DND-41 (cell line): ENCODE data around the gene GABRP.

Experiments
- ATAC-seq: fragments of 200-7000 bp; cut with Tn5 transposase; 3 replicates; pipeline ENCODE4 v1.9.1; 2021; ENCODE audit warnings: low read depth; ENCODE audit not compliant: insufficient read depth
- DNase-seq: peaks from one replicate; pipeline ENCODE4 v3.0.0-alpha.2; 2020
- H2AFZ ChIP-seq: 2 replicates; pipeline ENCODE4 v1.6.0; 2012; ENCODE audit warnings: low read depth, low read length
- H3K27ac ChIP-seq: 2 replicates; pipeline ENCODE4 v1.5.1; 2012; ENCODE audit warnings: low read length, inconsistent platforms
- H3K27me3 ChIP-seq: fragments of 200-600 bp; sonication (generic); 2 replicates; pipeline ENCODE4 v1.6.0; 2012; ENCODE audit warnings: low read length, mild to moderate bottlenecking, inconsistent platforms; ENCODE audit not compliant: insufficient read depth, poor library complexity
- H3K36me3 ChIP-seq: 2 replicates; pipeline ENCODE4 v1.5.1; 2012; ENCODE audit warnings: low read length, inconsistent platforms; ENCODE audit not compliant: insufficient read depth
- H3K4me1 ChIP-seq: 2 replicates; pipeline ENCODE4 v1.5.1; 2012; ENCODE audit warnings: mild to moderate bottlenecking, low read length; ENCODE audit not compliant: insufficient read depth
- H3K4me2 ChIP-seq: 2 replicates; pipeline ENCODE4 v1.6.0; 2012; ENCODE audit warnings: mild to moderate bottlenecking, moderate library complexity, low read length, inconsistent platforms; ENCODE audit not compliant: insufficient read depth
- H3K4me3 ChIP-seq, 2 experiments: fragments of 200-600 bp in 1 of 2; shearing (Covaris generic) in 1 of 2; 2 replicates each; pipeline ENCODE4 v1.5.1; 2012 to 2016; ENCODE audit warnings: inconsistent platforms in 2 of 2, low read length in 2 of 2, mild to moderate bottlenecking in 2 of 2, low read depth in 1 of 2, moderate library complexity in 1 of 2
- H3K79me2 ChIP-seq: 2 replicates; pipeline ENCODE4 v1.6.0; 2012; ENCODE audit warnings: low read length, inconsistent platforms; ENCODE audit not compliant: insufficient read depth
- H3K9ac ChIP-seq: 2 replicates; pipeline ENCODE4 v1.6.0; 2012; ENCODE audit warnings: low read depth, mild to moderate bottlenecking, inconsistent platforms, low read length, moderate library complexity
- H3K9me3 ChIP-seq: 2 replicates; pipeline ENCODE4 v1.5.1; 2012; ENCODE audit warnings: low read length, moderate library complexity, mild to moderate bottlenecking, inconsistent platforms; ENCODE audit not compliant: insufficient read depth, severe bottlenecking
- H4K20me1 ChIP-seq: 2 replicates; pipeline ENCODE4 v1.6.0; 2012; ENCODE audit warnings: low read length; ENCODE audit not compliant: insufficient read depth
- EZH2 ChIP-seq: IDR thresholded peaks from 3 replicates; pipeline ENCODE4 v1.6.1; 2012; ENCODE audit warnings: borderline replicate concordance, low read depth, mild to moderate bottlenecking, moderate library complexity, low read length, inconsistent platforms; ENCODE audit not compliant: severe bottlenecking
- TF ChIP-seq, protein P1 (sequence below): IDR thresholded peaks from 2 replicates; pipeline ENCODE4 v1.5.1; 2012; ENCODE audit warnings: borderline replicate concordance, low read length, moderate library complexity, mild to moderate bottlenecking; ENCODE audit not compliant: poor library complexity, severe bottlenecking; ENCODE audit errors: extremely low read depth

Gene GABRP

DNA sequence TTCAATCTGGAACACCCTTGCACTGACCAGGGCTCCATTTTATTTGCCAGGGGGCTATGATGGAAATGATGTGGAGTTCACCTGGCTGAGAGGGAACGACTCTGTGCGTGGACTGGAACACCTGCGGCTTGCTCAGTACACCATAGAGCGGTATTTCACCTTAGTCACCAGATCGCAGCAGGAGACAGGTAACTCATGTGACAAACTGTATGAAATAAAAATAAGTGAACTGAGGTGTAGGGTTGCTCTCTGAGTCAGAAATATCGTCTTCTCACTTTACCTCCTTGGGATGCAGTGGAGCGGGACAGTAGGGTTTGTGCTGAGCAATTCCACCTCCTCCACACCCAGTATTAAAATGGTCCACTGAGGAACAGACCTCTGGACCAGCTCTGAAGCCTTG lies 22.1 kb downstream of the GABRP start:
- H3K9ac ChIP-seq, result no peak overlapping the region
- no peak for ATAC-seq

DNA sequence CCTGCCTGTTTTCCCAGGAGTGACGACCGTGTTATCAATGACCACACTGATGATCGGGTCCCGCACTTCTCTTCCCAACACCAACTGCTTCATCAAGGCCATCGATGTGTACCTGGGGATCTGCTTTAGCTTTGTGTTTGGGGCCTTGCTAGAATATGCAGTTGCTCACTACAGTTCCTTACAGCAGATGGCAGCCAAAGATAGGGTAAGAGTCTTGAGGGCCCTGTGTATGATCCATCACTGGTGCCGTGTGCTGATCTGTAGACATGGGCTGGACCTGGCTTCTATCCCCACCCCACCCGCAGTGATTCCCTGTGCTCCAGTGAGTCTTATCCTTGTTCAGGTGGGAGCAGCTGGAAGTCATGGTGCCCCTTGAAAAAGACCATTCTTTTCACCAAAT lies 26.0 kb downstream of the GABRP start:
- Histone ChIP-seq H4K20me1 (no peaks in the 10 kb centered on the region), H3K9me3 (no peaks in the 10 kb centered on the region), H3K4me1 (no peaks in the 10 kb centered on the region), H3K4me2 (no peak overlapping the region), H2AFZ (no peak overlapping the region), H3K79me2 (no peaks in the 10 kb centered on the region), H3K9ac (no peak overlapping the region), H3K27ac (no peak overlapping the region), H3K4me3 (no peak overlapping the region), H3K36me3 (no peaks in the 10 kb centered on the region), H3K27me3 (no peaks in the 10 kb centered on the region)
- DNase-seq, result no peak
- TF ChIP-seq EZH2, result no peak
- TF ChIP-seq, protein P1, sequence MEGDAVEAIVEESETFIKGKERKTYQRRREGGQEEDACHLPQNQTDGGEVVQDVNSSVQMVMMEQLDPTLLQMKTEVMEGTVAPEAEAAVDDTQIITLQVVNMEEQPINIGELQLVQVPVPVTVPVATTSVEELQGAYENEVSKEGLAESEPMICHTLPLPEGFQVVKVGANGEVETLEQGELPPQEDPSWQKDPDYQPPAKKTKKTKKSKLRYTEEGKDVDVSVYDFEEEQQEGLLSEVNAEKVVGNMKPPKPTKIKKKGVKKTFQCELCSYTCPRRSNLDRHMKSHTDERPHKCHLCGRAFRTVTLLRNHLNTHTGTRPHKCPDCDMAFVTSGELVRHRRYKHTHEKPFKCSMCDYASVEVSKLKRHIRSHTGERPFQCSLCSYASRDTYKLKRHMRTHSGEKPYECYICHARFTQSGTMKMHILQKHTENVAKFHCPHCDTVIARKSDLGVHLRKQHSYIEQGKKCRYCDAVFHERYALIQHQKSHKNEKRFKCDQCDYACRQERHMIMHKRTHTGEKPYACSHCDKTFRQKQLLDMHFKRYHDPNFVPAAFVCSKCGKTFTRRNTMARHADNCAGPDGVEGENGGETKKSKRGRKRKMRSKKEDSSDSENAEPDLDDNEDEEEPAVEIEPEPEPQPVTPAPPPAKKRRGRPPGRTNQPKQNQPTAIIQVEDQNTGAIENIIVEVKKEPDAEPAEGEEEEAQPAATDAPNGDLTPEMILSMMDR, result peak; percentile 23
- no peak for ATAC-seq

More for the DNA sequence above, 22.1 kb downstream of the GABRP start:
- no peaks in the 10 kb centered on the region for H3K36me3 ChIP-seq
- no peak overlapping the region for H3K4me3 ChIP-seq
- H4K20me1 ChIP-seq, result no peaks in the 10 kb centered on the region
- H3K27me3 ChIP-seq, result no peaks in the 10 kb centered on the region
- no peak overlapping the region for H3K4me2 ChIP-seq
- no peaks in the 10 kb centered on the region for H3K4me1 ChIP-seq
- H3K27ac ChIP-seq, result no peak overlapping the region
- DNase-seq, result no peak
- H3K9me3 ChIP-seq, result no peaks in the 10 kb centered on the region
- TF ChIP-seq, protein P1, result no peak
- no peak for TF ChIP-seq EZH2
- H3K79me2 ChIP-seq, result no peaks in the 10 kb centered on the region
- H2AFZ ChIP-seq, result no peak overlapping the region

DNA sequence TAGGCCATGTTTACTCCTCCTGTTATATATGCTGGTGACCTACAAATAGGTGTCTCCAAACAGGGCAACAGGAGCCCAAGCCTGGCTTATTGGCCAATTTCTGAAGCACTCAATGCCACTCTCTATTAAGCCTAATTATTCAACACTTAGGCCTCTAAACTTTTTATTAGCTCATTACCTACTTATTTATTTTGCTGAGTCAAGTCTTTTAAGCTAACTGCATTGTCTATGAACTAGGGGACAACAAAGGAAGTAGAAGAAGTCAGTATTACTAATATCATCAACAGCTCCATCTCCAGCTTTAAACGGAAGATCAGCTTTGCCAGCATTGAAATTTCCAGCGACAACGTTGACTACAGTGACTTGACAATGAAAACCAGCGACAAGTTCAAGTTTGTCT lies 28.2 kb downstream of the GABRP start:
- DNase-seq, result no peak
- Histone ChIP-seq H3K4me2 (no peak overlapping the region), H3K9ac (no peak overlapping the region), H3K4me1 (no peaks in the 10 kb centered on the region), H3K9me3 (no peaks in the 10 kb centered on the region), H3K27ac (no peak overlapping the region), H3K36me3 (no peaks in the 10 kb centered on the region), H3K79me2 (no peaks in the 10 kb centered on the region), H3K4me3 (no peak overlapping the region), H2AFZ (no peak overlapping the region), H3K27me3 (no peaks in the 10 kb centered on the region), H4K20me1 (no peaks in the 10 kb centered on the region)
- TF ChIP-seq, protein P1, result no peak
- ATAC-seq, result no peak

DNA sequence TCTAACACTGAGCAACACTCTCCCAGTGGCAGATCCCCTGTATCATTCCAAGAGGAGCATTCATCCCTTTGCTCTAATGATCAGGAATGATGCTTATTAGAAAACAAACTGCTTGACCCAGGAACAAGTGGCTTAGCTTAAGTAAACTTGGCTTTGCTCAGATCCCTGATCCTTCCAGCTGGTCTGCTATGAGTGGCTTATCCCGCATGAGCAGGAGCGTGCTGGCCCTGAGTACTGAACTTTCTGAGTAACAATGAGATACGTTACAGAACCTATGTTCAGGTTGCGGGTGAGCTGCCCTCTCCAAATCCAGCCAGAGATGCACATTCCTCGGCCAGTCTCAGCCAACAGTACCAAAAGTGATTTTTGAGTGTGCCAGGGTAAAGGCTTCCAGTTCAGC lies 29.7 kb downstream of the GABRP start:
- Histone ChIP-seq H3K27ac (no peak overlapping the region), H3K36me3 (no peaks in the 10 kb centered on the region), H2AFZ (no peak overlapping the region), H3K27me3 (no peaks in the 10 kb centered on the region), H3K4me3 (no peak overlapping the region), H3K4me1 (no peaks in the 10 kb centered on the region), H3K9me3 (no peaks in the 10 kb centered on the region), H4K20me1 (no peaks in the 10 kb centered on the region), H3K9ac (no peak overlapping the region), H3K79me2 (no peaks in the 10 kb centered on the region), H3K4me2 (no peak overlapping the region)
- TF ChIP-seq, protein P1, result no peak
- TF ChIP-seq EZH2, result no peak
- DNase-seq (no peak), ATAC-seq (no peak)
